Right lobe of liver (tissue), 4 donors: ENCODE measurements around the gene IPO13.

Experiments used
- POLR2A ChIP-seq: fragments of 450-650 bp; IDR thresholded peaks from one replicate; pipeline ENCODE4 v1.6.1; 2017; ENCODE audit warnings: antibody characterized with exemption, mild to moderate bottlenecking
- TF ChIP-seq, protein P1 (sequence below), 4 donors: fragments of 200-600 bp in 3 of 4; fragments of 450-650 bp in 1 of 4; IDR thresholded peaks; one replicate each; pipeline versions ENCODE4 v1.5.1 to v1.8.0; 2016 to 2022; ENCODE audit warnings: antibody characterized with exemption in 4 of 4, mild to moderate bottlenecking in 2 of 4
- donor health status: DM: no; HTN: no; CAD: no.
- donor health status: DM: no; HTN: no; CAD: no.
- donor health status: DM: no; HTN: yes; CAD: no.

GRCh38 chr1:43910343-43910742, 36.4 kb upstream of the IPO13 start:
- TF ChIP-seq, protein P1, sequence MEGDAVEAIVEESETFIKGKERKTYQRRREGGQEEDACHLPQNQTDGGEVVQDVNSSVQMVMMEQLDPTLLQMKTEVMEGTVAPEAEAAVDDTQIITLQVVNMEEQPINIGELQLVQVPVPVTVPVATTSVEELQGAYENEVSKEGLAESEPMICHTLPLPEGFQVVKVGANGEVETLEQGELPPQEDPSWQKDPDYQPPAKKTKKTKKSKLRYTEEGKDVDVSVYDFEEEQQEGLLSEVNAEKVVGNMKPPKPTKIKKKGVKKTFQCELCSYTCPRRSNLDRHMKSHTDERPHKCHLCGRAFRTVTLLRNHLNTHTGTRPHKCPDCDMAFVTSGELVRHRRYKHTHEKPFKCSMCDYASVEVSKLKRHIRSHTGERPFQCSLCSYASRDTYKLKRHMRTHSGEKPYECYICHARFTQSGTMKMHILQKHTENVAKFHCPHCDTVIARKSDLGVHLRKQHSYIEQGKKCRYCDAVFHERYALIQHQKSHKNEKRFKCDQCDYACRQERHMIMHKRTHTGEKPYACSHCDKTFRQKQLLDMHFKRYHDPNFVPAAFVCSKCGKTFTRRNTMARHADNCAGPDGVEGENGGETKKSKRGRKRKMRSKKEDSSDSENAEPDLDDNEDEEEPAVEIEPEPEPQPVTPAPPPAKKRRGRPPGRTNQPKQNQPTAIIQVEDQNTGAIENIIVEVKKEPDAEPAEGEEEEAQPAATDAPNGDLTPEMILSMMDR (IDR thresholded peaks at IDR 0.05): no peak
- TF ChIP-seq POLR2A: no peak
